GM21786 (cell line): ENCODE data around the gene NUF2.

Experiments used
- ATAC-seq: cut with Tn5 transposase; IDR thresholded peaks from one replicate; pipeline ENCODE4 v1.9.1; 2021; ENCODE audit not compliant: unreplicated experiment

The NUF2 gene

DNA sequence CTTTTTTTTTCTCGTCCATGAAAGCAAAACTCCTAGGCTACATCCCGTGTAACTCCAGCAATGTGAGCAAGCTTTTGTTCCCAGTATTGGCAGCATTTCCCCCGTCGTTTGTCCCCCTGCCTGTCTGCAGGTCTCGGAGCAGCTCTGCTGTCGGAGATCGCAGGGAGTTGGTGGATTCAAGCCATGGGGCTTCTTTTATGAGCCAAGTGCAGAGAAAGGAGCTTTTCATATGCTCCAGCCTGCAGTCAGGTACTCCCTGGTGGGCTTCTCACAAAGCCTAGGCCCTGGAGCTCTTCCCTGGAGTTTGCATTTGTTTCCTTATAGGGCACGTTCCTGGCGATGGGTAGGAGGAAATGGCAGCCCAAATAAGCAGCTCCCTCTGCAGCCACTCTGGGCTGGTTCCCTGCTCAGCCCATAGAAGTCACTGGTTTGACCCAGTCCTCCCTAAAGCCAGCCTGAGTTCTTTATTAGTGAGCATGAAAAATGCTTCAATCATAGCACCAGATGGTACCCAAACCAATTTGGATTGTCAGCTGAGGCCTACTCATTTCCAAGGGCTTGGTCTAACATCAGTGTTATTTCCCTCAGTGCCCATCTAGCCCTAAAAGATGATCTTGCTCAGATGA is 78.3 kb downstream of the NUF2 start:
- ATAC-seq, result no peak

GRCh38 chr1:163401211-163401610 is 79.5 kb downstream of the NUF2 start:
- ATAC-seq, result no peak
